GM12873 (cell line): ENCODE measurements around the gene NECTIN3.

Experiments used
- TF ChIP-seq, protein P1 (sequence below): IDR thresholded peaks from 2 replicates; pipeline ENCODE4 v1.5.1; 2012; ENCODE audit warnings: low read depth, mild to moderate bottlenecking, moderate library complexity, low read length, control low read depth; ENCODE audit not compliant: insufficient read depth; ENCODE audit errors: missing control alignments

Gene NECTIN3

DNA sequence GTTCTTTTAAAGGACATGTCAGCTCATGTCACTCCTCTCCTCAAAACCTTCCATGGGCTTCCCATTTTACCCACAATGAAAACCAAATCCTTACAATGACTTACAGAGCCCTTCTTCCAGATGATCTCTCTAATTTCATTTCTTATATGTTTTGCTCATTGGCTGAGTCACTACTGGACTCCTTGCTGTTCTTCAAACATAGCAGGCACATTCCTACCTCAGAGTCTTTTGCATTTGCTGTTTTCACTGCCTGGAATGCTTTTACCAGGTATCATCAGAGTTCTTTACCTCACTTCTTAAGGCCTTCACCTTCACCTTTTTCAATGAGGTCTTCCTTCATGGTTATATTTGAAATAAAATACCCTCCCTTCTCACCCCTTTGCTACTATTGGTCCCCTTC, 57.3 kb downstream of the NECTIN3 start:
- TF ChIP-seq, protein P1, sequence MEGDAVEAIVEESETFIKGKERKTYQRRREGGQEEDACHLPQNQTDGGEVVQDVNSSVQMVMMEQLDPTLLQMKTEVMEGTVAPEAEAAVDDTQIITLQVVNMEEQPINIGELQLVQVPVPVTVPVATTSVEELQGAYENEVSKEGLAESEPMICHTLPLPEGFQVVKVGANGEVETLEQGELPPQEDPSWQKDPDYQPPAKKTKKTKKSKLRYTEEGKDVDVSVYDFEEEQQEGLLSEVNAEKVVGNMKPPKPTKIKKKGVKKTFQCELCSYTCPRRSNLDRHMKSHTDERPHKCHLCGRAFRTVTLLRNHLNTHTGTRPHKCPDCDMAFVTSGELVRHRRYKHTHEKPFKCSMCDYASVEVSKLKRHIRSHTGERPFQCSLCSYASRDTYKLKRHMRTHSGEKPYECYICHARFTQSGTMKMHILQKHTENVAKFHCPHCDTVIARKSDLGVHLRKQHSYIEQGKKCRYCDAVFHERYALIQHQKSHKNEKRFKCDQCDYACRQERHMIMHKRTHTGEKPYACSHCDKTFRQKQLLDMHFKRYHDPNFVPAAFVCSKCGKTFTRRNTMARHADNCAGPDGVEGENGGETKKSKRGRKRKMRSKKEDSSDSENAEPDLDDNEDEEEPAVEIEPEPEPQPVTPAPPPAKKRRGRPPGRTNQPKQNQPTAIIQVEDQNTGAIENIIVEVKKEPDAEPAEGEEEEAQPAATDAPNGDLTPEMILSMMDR: no peak

DNA sequence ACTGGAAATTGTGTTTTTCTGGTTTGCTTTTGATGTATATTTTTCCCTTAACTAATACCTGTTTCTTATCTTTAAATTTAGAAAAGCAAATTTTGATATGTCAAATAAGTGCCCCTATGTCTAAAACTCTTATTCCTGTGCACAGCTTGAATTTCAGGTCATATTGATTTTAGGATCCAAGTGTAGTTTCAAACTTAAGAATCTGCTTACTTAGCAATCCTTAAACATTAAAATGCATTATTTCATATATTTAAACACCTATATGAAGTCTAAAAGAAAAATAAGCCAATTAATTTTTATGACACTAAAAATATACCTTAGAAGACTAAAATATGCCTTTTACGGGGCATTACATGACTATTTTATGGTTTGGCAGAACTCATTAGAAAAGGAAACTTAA, 59.2 kb downstream of the NECTIN3 start:
- TF ChIP-seq, protein P1: no peak

DNA sequence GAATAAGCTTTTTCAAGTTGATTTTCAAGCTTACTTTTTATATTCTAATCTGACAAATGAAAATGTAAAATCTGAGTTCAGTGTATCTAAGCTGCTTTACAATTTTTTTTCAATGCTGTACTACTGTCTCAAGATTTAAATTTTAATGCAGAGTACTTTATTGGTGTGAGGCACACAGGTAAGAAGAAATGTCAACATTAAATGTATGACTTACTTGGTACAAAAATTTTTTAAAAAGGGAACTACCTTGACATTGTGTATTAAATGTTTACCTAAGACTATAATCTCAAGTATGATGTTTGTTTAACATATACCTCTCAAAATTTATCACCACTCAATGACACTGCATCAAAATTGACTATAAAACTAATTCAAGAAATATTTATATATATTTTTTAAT, 62.7 kb downstream of the NECTIN3 start:
- TF ChIP-seq, protein P1: no peak

DNA sequence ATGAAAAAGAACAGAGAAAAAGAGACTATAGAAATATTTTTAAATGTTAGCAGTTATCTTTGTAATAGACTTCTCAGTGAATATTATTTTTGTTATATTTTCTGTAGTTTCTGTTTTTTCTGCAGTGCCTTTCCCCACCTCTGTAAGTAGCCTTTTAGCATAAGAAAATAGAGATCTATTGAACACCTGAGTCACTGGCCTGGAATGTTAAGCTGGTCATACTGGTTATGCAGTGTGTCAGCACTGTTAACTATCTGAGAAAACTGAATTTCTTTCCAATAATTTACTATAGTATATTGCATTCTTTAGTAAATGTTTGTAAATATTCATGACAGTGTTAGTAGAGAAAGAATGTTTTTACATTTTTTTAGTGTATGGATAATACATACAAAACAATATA, 79.8 kb downstream of the NECTIN3 start:
- TF ChIP-seq, protein P1: no peak

DNA sequence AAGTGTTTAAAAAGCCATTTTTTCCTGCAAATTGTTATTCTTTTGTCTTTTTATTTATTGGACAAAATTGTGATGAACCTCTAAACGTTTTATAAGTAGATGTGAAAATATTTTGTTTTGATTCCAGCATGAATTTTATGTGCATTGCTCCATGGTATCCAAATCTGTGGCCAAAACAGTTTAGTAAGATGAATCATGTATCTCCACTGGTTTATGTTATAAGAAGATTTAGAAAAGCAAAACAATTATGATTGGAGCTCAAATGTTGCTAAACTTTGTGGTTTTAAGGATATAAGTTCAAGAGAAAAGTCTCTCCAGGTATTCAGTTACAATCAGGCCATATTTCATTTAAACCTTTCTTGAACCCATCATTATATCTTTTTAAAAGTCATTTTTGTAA, 80.9 kb downstream of the NECTIN3 start:
- TF ChIP-seq, protein P1: no peak

DNA sequence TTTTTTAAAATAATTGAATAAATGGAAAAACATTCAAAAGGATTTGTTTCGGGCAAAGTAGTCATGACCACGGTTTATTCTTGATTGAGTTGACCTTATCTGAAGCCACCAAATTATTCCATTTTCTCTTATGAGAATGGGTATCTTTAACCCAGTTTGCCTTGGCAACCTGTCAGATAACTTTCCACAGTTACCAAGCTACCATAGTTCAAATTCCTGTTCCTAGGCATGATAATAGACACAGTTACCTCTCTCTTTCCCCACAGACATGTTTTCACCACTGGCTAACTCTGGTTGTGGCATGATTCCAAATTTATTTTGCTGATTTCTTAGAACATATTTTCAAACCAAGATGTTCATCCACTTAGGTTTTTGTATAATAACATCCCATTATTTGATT, 84.9 kb downstream of the NECTIN3 start:
- TF ChIP-seq, protein P1: no peak

DNA sequence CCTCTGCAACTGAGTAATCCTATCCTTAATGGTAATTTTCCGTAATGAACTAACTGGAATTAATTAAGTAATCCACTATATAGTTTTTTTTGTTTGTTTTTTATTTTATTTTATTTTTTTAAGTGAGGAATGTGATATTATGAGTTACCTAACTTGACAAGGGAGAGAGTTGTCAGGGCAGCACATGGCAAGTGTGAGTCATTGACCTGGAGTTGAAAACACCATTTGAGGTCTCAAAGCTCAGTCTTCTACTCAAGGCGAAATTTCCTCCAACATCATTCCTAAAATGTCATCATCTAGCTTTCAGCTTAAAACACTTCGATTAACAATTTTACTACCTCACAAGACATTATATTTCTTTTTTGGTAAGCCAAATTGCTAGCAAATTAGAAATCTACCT, 87.8 kb downstream of the NECTIN3 start:
- TF ChIP-seq, protein P1: no peak

DNA sequence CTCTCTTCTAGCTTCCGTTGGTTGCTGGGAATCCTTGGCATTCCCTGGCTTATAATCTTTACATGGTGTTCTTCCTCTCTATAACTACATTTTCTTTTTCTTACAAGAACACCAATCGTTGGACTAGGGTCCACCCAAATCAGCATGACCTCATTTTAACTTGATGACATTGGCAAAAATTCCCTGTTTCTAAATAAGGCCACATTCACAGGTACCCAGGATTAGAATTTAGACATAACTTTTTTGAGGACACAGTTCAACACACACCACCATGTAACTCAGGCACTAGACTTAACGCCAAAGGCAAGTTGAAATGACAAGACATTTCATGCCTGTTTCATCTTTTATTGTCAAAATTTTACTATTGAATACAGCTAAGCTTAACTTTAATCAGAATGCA, 93.0 kb downstream of the NECTIN3 start:
- TF ChIP-seq, protein P1: no peak
